C4-2B (cell line): Measurements from ENCODE around the gene IKZF2.

Source experiments
- CTCF ChIP-seq: fragments of 450-650 bp; conservative IDR thresholded peaks from 2 replicates; pipeline ENCODE4 v1.5.1; 2017; ENCODE audit warnings: mild to moderate bottlenecking
- ZFX ChIP-seq: fragments of 450-650 bp; IDR thresholded peaks from 2 replicates; pipeline ENCODE4 v1.6.1; 2017

GRCh38 chr2:213162516-213163118, 11.2 kb upstream of the IKZF2 start:
- TF ChIP-seq CTCF (no peak), ZFX (no peak)
